ENCODE data around the gene ADGRA3. TPM values are rescaled to one million over a fixed set of nuclear protein-coding genes. Genes with fewer than 3 reads are reported as not detected.
A peak's percentile ranks its signal among the peaks of the same experiment; 100 is the strongest.

The ADGRA3 gene
- total RNA-seq, 6 experiments from 2014 or later, result 25.0 to 146 (median 60.2) TPM

GRCh38 chr4:22439947-22440346 is 75.9 kb downstream of the ADGRA3 start:
- DNase-seq (no peak), ATAC-seq (no peak)
- Histone ChIP-seq H3K27ac (peak overlapping the region in 2 of 3 donors; percentile 18 to 60), H3K36me3 (peaks cover 0 to 11% (median 0%) of the 10 kb centered on the region in 4 donors), H3K4me1 (peaks cover 0 to 58% (median 6%) of the 10 kb centered on the region in 4 donors), H3K9me3 (no peaks in the 10 kb centered on the region), H3K4me3 (peak overlapping the region in 2 of 3 donors; percentile 1 to 52), H3K27me3 (no peaks in the 10 kb centered on the region)
- intact Hi-C loops (cut with DNase I), result loop anchor here (5.0 to 10.0 kb wide), 2 partner anchors 75 to 77 kb away; partner anchors contain the start of gene ADGRA3 (in 2 of the 2)
- WGBS (ENCODE audit: insufficient coverage, low coverage, low lambda C conversion rate, missing lambda C conversion rate), result 52% methylated on average over 2 of the region's 2 CpGs
- TF ChIP-seq CTCF (IDR thresholded peaks at IDR 0.05) (no peak), POLR2A (IDR thresholded peaks at IDR 0.05) (no peak)

GRCh38 chr4:22435652-22436051 is 80.2 kb downstream of the ADGRA3 start:
- WGBS (ENCODE audit: insufficient coverage, low coverage, low lambda C conversion rate, missing lambda C conversion rate), result 30% methylated on average over 2 of the region's 2 CpGs
- no peaks in the 10 kb centered on the region for H3K9me3 ChIP-seq
- peaks cover 0 to 14% (median 5%) of the 10 kb centered on the region in 4 donors for H3K36me3 ChIP-seq
- no peak for DNase-seq
- no peak overlapping the region for H3K4me3 ChIP-seq
- TF ChIP-seq CTCF (IDR thresholded peaks at IDR 0.05) (no peak), POLR2A (IDR thresholded peaks at IDR 0.05) (no peak)
- peaks cover 0 to 57% (median 9%) of the 10 kb centered on the region in 4 donors for H3K4me1 ChIP-seq
- H3K27me3 ChIP-seq, result no peaks in the 10 kb centered on the region
- H3K27ac ChIP-seq, result peak overlapping the region in 2 of 3 donors; percentile 57 to 60
- intact Hi-C loops (cut with DNase I), result loop anchor here (5.0 to 10.0 kb wide), 2 partner anchors 79 to 82 kb away; partner anchors contain the start of gene ADGRA3 (in 2 of the 2)
- ATAC-seq, result peak; percentile 78 to 92 (median 84)

GRCh38 chr4:22434895-22435294 is 81.0 kb downstream of the ADGRA3 start:
- TF ChIP-seq CTCF (IDR thresholded peaks at IDR 0.05) (peak; percentile 35 to 60 (median 46)), POLR2A (IDR thresholded peaks at IDR 0.05) (no peak)
- Histone ChIP-seq H3K9me3 (no peaks in the 10 kb centered on the region), H3K4me3 (no peak overlapping the region), H3K4me1 (peaks cover 0 to 55% (median 9%) of the 10 kb centered on the region in 4 donors), H3K27me3 (no peaks in the 10 kb centered on the region), H3K27ac (peak overlapping the region in 2 of 3 donors; percentile 50 to 60), H3K36me3 (peaks cover 0 to 14% (median 5%) of the 10 kb centered on the region in 4 donors)
- intact Hi-C loops (cut with DNase I), result loop anchor here (5.0 to 10.0 kb wide), 2 partner anchors 80 to 82 kb away; partner anchors contain the start of gene ADGRA3 (in 2 of the 2)
- DNase-seq (peak in 2 of 3 donors; percentile 35 to 66), ATAC-seq (peak; percentile 78 to 89 (median 86))
- 9% methylated on average over 6 of the region's 6 CpGs for WGBS (ENCODE audit: insufficient coverage, low coverage, low lambda C conversion rate, missing lambda C conversion rate)

GRCh38 chr4:22430626-22431025 is 85.2 kb downstream of the ADGRA3 start:
- WGBS (ENCODE audit: insufficient coverage, low coverage, low lambda C conversion rate, missing lambda C conversion rate), result 100% methylated on average over 1 of the region's 3 CpGs
- DNase-seq (no peak), ATAC-seq (no peak)
- Histone ChIP-seq H3K4me3 (no peak overlapping the region), H3K9me3 (no peaks in the 10 kb centered on the region), H3K27ac (no peak overlapping the region), H3K27me3 (no peaks in the 10 kb centered on the region), H3K4me1 (peaks cover 0 to 15% (median 3%) of the 10 kb centered on the region in 4 donors), H3K36me3 (peaks cover 0 to 20% (median 10%) of the 10 kb centered on the region in 4 donors)
- intact Hi-C loops (cut with DNase I), result loop anchor here in 1 of 2 donors (10.0 kb wide), 1 partner anchor 84 kb away; the partner anchor contains the start of gene ADGRA3
- TF ChIP-seq CTCF (IDR thresholded peaks at IDR 0.05), result no peak
- TF ChIP-seq POLR2A (IDR thresholded peaks at IDR 0.05), result no peak
